Fibroblast of the aortic adventitia (primary cell): Measurements from ENCODE around the gene AP2A1. TPM values are rescaled to one million over a fixed set of nuclear protein-coding genes. Genes with fewer than 3 reads are reported as not detected.
A peak's percentile ranks its signal among the peaks of the same experiment; 100 is the strongest.

Experiments used
- DNase-seq: peaks from one replicate; pipeline ENCODE4 v3.0.0-alpha.2; 2010; ENCODE audit warnings: low read depth
- H3K4me3 ChIP-seq: 2 replicates; pipeline ENCODE4 v1.5.1; 2011; ENCODE audit warnings: low read depth, mild to moderate bottlenecking, control low read depth, low read length, moderate library complexity
- CTCF ChIP-seq: IDR thresholded peaks from 2 replicates; pipeline ENCODE4 v1.5.1; 2011; ENCODE audit warnings: mild to moderate bottlenecking, low read length, control low read depth, inconsistent platforms; ENCODE audit not compliant: insufficient read depth
- total RNA-seq: library from RNA; depleted of rRNA; stranded (reverse); fragments of >200 nt; gene quantifications from 2 replicates; pipeline ENCODE4 v1.2.3, GENCODE V29; 2012; ENCODE audit warnings: low replicate concordance

Gene AP2A1
- total RNA-seq, 1 donor, result 115 TPM

- no peak for TF ChIP-seq CTCF
- H3K4me3 ChIP-seq, result no peak overlapping the region
- DNase-seq, result no peak
Observed at GRCh38 chr19:49840736-49841249, 74.0 kb downstream of the AP2A1 start.

GRCh38 chr19:49843265-49843664 lies 76.5 kb downstream of the AP2A1 start:
- no peak overlapping the region for H3K4me3 ChIP-seq
- no peak for DNase-seq
- no peak for TF ChIP-seq CTCF

DNA sequence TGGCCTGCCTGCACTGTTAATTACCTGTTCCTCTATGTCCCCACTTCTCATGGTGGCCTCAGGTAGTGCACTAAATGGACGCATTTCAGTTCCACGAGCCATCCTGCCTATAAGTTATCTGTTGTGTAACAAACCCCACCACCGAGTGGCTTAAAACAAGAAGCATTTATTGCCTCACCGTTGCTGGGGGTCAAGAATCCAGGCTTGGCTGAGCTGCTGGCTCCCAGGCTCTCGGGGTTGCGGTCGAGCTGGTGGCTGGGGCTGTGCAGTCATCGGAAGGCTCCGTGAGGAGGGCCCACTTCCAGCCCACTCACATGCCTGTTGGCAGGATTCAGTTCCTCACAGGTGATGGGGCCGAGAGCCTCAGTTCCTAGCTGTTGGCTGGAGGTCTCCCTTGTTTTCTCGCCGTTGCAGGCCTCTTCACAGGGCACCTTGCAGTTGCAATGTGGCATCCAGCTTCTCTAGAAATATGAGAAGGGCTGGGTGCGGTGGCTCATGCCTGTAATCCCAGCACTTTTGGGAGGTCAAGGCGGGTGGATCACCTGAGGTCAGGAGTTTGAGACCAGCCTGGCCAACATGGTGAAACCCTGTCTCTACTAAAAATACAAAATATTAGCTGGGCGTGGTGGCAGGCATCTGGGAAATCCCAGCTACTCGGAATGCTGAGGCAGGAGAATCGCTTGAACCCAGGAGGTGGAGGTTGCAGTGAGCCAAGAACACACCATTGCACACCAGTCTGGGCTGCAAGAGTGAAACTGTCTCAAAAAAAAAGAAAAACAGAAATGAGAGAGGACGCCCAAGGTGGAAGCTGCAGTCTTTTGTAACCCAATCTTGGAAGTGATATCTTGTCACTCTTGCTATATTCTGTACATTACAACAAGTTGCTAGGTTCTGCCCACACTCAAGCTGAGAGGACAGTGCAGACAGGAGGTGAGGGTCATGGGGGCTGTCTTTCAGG lies 77.6 kb downstream of the AP2A1 start:
- DNase-seq, result no peak
- H3K4me3 ChIP-seq, result no peak overlapping the region
- TF ChIP-seq CTCF, result no peak

DNA sequence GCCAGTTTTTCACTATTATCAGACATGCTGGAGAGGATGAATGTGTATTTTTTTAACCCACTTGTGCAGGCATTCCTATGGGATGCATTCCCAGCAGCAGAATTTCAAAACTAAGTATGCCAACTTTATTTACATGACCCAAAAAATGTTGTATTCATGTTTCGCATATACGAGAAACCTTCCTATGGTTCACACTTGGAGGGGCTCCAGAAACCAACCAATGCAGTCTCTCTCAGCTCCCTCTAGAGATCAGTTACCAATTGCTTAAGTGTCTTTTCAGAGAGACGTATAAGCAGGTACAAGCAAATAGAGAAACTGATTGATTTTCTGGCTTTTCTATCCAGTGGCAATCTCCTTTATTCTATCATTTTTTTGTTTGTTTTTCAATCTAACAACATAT lies 78.6 kb downstream of the AP2A1 start:
- TF ChIP-seq CTCF, result no peak
- H3K4me3 ChIP-seq, result no peak overlapping the region
- no peak for DNase-seq

DNA sequence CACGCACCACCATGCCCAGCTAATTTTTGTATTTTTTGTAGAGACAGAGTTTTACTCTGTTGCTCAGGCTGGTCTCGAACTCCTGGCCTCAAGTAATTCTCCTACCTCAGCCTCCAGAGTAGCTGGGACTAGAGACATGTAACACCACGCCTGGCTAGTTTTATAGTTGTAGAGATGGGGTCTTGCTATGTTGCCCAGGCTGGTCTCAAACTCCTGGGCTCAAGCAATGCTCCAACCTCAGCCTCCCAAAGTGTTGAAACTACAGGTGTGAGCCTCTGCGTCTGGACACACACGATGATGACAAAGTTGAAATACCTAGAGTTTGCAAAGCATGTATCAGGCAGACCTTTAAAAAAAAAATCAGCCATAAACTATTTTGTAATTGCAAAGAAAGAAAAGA lies 79.6 kb downstream of the AP2A1 start:
- no peak overlapping the region for H3K4me3 ChIP-seq
- no peak for TF ChIP-seq CTCF
- DNase-seq, result no peak

DNA sequence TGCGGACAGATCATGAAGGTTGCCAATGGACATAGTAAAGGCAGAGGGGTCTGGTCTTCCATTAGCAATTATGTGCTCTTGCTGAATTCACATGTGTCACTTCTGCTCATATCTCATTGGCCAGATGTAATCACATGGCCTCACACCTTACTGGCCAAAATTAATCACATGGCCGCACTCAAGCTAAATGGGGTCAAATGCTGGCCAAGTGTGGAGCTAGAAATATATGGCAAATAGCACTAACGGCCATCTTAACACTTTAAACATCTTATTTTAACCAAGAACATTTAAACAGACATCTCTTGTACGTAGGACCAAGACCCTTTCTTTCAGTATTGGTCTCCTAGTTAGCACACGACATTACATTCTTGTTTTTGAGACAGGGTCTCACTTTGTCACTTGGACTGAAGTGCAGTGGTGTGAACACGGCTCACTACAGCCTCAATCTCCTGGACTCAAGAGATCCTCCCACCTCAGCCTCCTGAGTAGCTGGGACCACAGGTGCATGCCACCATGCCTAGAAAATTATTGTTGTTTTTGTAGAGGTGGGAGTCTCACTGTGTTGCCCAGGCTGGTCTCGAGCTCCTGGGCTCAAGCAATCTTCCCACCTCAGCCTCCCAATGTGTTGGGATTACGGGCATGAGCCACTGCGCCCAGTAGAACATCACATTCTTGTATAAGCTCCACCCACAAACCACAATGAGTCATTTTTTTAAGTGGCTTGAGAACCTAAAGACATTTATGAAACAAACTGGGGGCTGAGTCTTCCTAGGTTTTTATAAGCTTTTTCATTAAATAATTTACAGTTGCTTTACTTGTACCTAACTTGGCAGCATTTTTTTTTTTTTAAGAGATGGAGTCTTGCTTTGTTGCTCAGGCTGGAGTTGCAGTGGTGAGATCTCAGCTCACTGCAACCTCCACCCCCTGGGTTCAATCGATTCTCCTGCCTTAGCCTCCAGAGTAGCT lies 81.2 kb downstream of the AP2A1 start:
- H3K4me3 ChIP-seq, result no peak overlapping the region
- no peak for TF ChIP-seq CTCF
- peak; percentile 79 for DNase-seq
